SH-SY5Y (cell line): ENCODE measurements around the gene TBCD.

ENCODE experiments used
- GATA2 ChIP-seq: IDR thresholded peaks from 2 replicates; pipeline ENCODE4 v1.6.1; 2011; ENCODE audit warnings: mild to moderate bottlenecking, low read depth, low read length
- GATA3 ChIP-seq: IDR thresholded peaks from 2 replicates; pipeline ENCODE4 v1.6.1; 2011; ENCODE audit warnings: low read depth, mild to moderate bottlenecking, low read length, moderate library complexity

DNA sequence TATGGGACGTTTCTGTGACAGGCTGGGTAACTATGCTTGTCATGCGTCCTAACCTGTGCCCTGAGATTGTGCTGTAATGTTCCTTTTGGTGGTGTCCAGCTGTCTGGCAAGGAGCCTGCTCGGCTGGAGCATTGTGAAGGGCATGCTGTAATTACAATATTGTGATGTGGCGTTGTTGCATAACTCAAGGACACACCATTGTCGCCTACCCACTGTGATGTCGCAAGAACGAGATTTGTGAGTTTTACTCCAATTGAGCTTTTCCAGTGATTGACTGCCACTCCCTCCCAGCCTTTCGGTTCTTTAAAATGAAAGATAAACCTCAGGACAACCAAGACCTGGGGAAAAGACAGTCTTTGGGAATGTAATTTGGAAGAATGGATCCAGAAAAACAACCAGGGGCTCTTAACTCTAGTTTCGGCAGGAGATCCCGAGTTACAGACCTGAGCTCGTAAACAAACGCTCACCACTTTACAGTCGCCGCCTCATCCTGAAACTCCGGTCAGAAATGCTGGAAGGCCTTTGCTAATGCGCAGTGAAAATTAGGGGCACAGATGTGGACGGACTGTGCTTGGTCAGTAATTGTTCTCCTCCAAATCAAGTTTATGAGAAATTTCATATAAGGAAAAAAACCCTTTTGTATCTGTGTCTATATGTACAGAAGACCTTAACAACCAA lies 86.7 kb downstream of the TBCD start:
- TF ChIP-seq GATA2: no peak
- no peak for TF ChIP-seq GATA3
